Measurements from ENCODE around the gene NPLOC4.
"Not testable (repeated sequence)": the region's sequence is repeated elsewhere in the genome, so short reads cannot be mapped to it uniquely, and the experiment has no call there.

The NPLOC4 gene

DNA sequence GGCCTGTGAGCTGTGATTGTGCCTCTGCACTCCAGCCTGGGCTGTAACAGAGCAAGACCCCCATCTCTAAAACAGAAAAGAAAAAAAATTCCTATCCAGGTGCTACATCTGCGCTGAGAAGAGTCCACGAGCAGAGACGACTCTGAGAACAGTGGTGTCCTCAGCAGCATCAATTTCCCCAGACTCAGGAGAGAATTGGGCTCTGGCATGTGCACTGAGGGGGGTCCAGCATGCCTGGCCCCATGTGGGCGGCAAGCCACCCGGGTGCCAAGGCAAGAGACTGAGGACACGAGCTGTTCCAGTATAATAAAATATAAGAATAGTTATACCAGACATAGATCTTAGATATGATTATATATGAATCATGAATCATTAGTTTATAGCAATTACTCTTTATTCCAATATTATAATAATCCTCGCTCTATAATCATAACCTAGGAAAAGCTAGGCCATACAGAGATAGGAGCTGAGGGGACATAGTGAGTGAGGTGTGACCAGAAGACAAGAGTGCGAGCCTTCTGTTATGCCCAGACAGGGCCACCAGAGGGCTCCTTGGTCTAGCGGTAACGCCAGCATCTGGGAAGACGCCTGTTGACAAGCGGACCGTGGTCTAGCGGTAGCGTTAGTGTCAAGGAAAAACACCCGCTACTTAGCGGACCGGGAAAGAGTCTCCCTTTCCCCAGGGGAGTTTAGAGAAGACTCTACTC, 38.8 kb upstream of the NPLOC4 start:
- not testable (repeated sequence) for H3K4me3 ChIP-seq (replicated peaks; ENCODE audit: insufficient read depth, low read length); H3K27me3 ChIP-seq (ENCODE audit: insufficient read depth, poor library complexity, severe bottlenecking); H3K27ac ChIP-seq (replicated peaks)
- peak in 1 of 2 experiments; percentile 62 for DNase-seq (ENCODE audit: low read depth in 1 of 2, low spot score in 1 of 2)
- TF ChIP-seq, protein P1, sequence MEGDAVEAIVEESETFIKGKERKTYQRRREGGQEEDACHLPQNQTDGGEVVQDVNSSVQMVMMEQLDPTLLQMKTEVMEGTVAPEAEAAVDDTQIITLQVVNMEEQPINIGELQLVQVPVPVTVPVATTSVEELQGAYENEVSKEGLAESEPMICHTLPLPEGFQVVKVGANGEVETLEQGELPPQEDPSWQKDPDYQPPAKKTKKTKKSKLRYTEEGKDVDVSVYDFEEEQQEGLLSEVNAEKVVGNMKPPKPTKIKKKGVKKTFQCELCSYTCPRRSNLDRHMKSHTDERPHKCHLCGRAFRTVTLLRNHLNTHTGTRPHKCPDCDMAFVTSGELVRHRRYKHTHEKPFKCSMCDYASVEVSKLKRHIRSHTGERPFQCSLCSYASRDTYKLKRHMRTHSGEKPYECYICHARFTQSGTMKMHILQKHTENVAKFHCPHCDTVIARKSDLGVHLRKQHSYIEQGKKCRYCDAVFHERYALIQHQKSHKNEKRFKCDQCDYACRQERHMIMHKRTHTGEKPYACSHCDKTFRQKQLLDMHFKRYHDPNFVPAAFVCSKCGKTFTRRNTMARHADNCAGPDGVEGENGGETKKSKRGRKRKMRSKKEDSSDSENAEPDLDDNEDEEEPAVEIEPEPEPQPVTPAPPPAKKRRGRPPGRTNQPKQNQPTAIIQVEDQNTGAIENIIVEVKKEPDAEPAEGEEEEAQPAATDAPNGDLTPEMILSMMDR (IDR thresholded peaks at IDR 0.05; ENCODE audit: insufficient read depth, low read length): peak; percentile 28

DNA sequence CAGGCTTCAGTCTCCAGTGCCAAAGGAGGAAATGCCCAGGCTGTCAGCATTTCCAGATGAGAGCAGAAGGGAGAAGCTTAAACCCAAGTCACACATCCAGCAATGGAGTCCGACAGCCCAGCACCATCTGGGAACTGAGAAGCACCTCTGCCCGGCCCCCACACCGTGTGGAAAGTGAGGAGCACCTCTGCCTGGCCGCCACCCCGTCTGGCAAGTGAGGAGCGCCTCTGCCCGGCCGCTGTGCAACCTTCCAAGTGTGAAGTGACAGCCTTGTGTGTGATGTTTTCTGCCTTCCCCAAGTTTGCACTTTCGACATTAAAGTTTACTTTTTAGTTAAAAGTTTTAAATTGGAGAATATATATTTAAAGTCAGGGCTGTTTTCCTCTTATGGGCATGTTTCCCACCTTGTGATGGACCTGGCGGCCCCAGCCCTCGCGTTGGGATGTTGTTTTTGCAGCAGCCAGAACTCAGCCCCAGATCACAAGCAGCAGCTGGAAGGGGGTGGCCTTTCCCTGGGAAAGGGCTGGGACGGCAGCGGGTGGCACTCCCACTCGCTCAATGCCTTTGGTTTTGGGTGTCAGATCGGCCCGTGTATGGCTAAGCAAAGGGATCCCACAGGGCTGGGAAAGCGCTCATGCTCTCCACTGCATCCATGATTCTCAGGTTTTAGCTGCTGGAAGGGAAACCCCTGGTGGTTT, 36.8 kb upstream of the NPLOC4 start:
- no peak overlapping the region for H3K4me3 ChIP-seq (replicated peaks; ENCODE audit: insufficient read depth, low read length)
- TF ChIP-seq SPI1 (IDR thresholded peaks at IDR 0.05; ENCODE audit: borderline replicate concordance, low read depth) (no peak), POLR2AphosphoS5 (IDR thresholded peaks at IDR 0.05; ENCODE audit: low read depth) (peak; percentile 54; the same call in 1 of the 2 replicates)
- DNase-seq (ENCODE audit: low read depth in 1 of 2, low spot score in 1 of 2): no peak
- H3K27me3 ChIP-seq (ENCODE audit: insufficient read depth, poor library complexity, severe bottlenecking): no peaks in the 10 kb centered on the region
- no peak overlapping the region for H3K27ac ChIP-seq (replicated peaks)

DNA sequence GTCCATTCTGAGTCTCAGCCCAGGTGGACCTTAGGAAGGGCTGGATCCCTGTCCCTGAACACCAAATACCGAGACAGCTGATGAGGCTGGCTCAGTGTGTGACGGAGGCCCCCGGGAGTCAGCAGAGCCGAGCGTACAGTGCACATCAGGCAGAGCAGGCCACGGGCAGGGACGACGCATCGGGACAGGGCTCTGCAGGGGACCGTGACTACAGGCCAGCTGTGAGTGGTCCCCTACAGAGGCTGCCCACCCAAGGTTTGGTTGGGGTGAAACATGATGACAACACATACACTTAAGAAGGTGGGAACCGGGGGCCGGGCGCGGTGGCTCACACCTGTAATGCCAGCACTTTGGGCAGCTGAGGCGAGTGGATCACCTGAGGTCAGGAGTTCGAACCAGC, 36.0 kb upstream of the NPLOC4 start:
- Histone ChIP-seq H3K27ac (replicated peaks) (no peak overlapping the region), H3K4me3 (replicated peaks; ENCODE audit: insufficient read depth, low read length) (no peak overlapping the region), H3K27me3 (ENCODE audit: insufficient read depth, poor library complexity, severe bottlenecking) (no peaks in the 10 kb centered on the region)
- no peak for DNase-seq (ENCODE audit: low read depth in 1 of 2, low spot score in 1 of 2)
- TF ChIP-seq POLR2AphosphoS5 (IDR thresholded peaks at IDR 0.05; ENCODE audit: low read depth) (no peak), REST (IDR thresholded peaks at IDR 0.05; ENCODE audit: insufficient replicate concordance, low read depth) (no peak), SPI1 (IDR thresholded peaks at IDR 0.05; ENCODE audit: borderline replicate concordance, low read depth) (no peak), GABPA (IDR thresholded peaks at IDR 0.05; ENCODE audit: low read depth) (no peak)
- TF ChIP-seq, protein P1 (IDR thresholded peaks at IDR 0.05; ENCODE audit: insufficient read depth, low read length): no peak

DNA sequence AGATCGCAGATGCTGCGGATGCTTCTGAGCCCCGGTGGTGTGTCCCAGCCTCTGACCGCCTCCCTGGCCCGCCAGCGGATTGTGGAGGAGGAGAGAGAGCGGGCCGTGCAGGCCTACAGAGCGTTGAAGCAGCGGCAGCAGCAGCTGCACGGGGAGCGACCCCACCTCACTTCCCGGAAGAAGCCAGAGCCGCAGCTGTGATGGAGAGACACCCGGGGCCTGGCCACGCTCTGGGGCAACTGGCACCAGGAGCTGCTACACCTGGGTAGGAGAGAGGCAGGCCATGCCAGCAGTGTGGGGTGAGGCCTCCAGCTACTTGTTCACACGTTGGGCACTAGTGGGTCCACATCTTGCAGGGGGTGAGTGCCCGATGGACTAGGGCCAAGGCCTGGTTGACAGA, 35.6 kb upstream of the NPLOC4 start:
- Histone ChIP-seq H3K27ac (replicated peaks) (no peak overlapping the region), H3K4me3 (replicated peaks; ENCODE audit: insufficient read depth, low read length) (no peak overlapping the region), H3K27me3 (ENCODE audit: insufficient read depth, poor library complexity, severe bottlenecking) (no peaks in the 10 kb centered on the region)
- TF ChIP-seq REST (IDR thresholded peaks at IDR 0.05; ENCODE audit: insufficient replicate concordance, low read depth): no peak
- no peak for TF ChIP-seq POLR2AphosphoS5 (IDR thresholded peaks at IDR 0.05; ENCODE audit: low read depth)
- TF ChIP-seq GABPA (IDR thresholded peaks at IDR 0.05; ENCODE audit: low read depth): no peak
- TF ChIP-seq, protein P1 (IDR thresholded peaks at IDR 0.05; ENCODE audit: insufficient read depth, low read length): no peak
- no peak for TF ChIP-seq SPI1 (IDR thresholded peaks at IDR 0.05; ENCODE audit: borderline replicate concordance, low read depth)
- no peak for DNase-seq (ENCODE audit: low read depth in 1 of 2, low spot score in 1 of 2)

Data from HL-60 (cell line).